IPS-18c (cell line): ENCODE data around the gene RABGGTA.

Experiments used
- H3K4me3 ChIP-seq: 2 replicates; pipeline ENCODE4 v1.7.0; 2013; ENCODE audit warnings: low read depth, mild to moderate bottlenecking, low read length, moderate library complexity; ENCODE audit not compliant: insufficient read depth
- H3K9me3 ChIP-seq: one replicate; pipeline ENCODE4 v1.6.1; 2013; ENCODE audit warnings: mild to moderate bottlenecking, low read length, moderate library complexity; ENCODE audit not compliant: control insufficient read depth, insufficient read depth

RABGGTA gene

GRCh38 chr14:24308342-24309124, 37.1 kb upstream of the RABGGTA start:
- Histone ChIP-seq H3K9me3 (no peaks in the 10 kb centered on the region), H3K4me3 (no peak overlapping the region)

- no peak within 1 kb of the TSS for H3K4me3 ChIP-seq
- no peaks in the 10 kb centered on the region for H3K9me3 ChIP-seq
Measured at GRCh38 chr14:24307575-24308341, 36.4 kb upstream of the RABGGTA start, which contains the start of gene CIDEB. Gene CIDEB (minus strand): TSS chr14:24307977. CDS start chr14:24307858, 119 bp downstream.

GRCh38 chr14:24307156-24307574, 35.8 kb upstream of the RABGGTA start:
- H3K9me3 ChIP-seq = no peaks in the 10 kb centered on the region
- H3K4me3 ChIP-seq = no peak overlapping the region

GRCh38 chr14:24304019-24304387, 32.6 kb upstream of the RABGGTA start:
- Histone ChIP-seq H3K4me3 (no peak overlapping the region), H3K9me3 (no peaks in the 10 kb centered on the region)

- Histone ChIP-seq H3K9me3 (no peaks in the 10 kb centered on the region), H3K4me3 (peak overlapping the region; percentile 92)
Measured at GRCh38 chr14:24300326-24300980, 29.1 kb upstream of the RABGGTA start.

- Histone ChIP-seq H3K9me3 (no peaks in the 10 kb centered on the region), H3K4me3 (peak within 1 kb of the TSS; percentile 92)
Measured at GRCh38 chr14:24299255-24300191, 28.1 kb upstream of the RABGGTA start, which contains the start of the genes DHRS1 and NOP9. Gene DHRS1 (minus strand): TSS chr14:24299780. CDS start chr14:24299106, 674 bp downstream. Gene NOP9 (plus strand): TSS chr14:24299850. CDS start chr14:24299955, 105 bp downstream.

GRCh38 chr14:24298892-24299254, 27.5 kb upstream of the RABGGTA start:
- Histone ChIP-seq H3K4me3 (peak overlapping the region; percentile 92), H3K9me3 (no peaks in the 10 kb centered on the region)

- Histone ChIP-seq H3K4me3 (no peak overlapping the region), H3K9me3 (no peaks in the 10 kb centered on the region)
Measured at GRCh38 chr14:24297190-24297964, 26.0 kb upstream of the RABGGTA start.

GRCh38 chr14:24296341-24297157, 25.2 kb upstream of the RABGGTA start:
- Histone ChIP-seq H3K9me3 (no peaks in the 10 kb centered on the region), H3K4me3 (no peak overlapping the region)

- no peak overlapping the region for H3K4me3 ChIP-seq
- no peaks in the 10 kb centered on the region for H3K9me3 ChIP-seq
Measured at GRCh38 chr14:24293525-24293924, 22.1 kb upstream of the RABGGTA start.

- Histone ChIP-seq H3K4me3 (no peak overlapping the region), H3K9me3 (no peaks in the 10 kb centered on the region)
Measured at GRCh38 chr14:24292118-24292807, 20.9 kb upstream of the RABGGTA start.

- no peaks in the 10 kb centered on the region for H3K9me3 ChIP-seq
- no peak overlapping the region for H3K4me3 ChIP-seq
Measured at GRCh38 chr14:24291446-24292117, 20.2 kb upstream of the RABGGTA start.

- H3K4me3 ChIP-seq = no peak overlapping the region
- no peaks in the 10 kb centered on the region for H3K9me3 ChIP-seq
Measured at GRCh38 chr14:24290746-24291145, 19.3 kb upstream of the RABGGTA start.

- H3K4me3 ChIP-seq = no peak overlapping the region
- no peaks in the 10 kb centered on the region for H3K9me3 ChIP-seq
Measured at GRCh38 chr14:24289649-24290280, 18.4 kb upstream of the RABGGTA start.
